HG02763 (cell line): ENCODE measurements around the gene COL13A1.

Source experiments
- ATAC-seq: cut with Tn5 transposase; IDR thresholded peaks from one replicate; pipeline ENCODE4 v1.9.1; 2021; ENCODE audit warnings: mild to moderate bottlenecking, moderate library complexity; ENCODE audit not compliant: unreplicated experiment

The COL13A1 gene

DNA sequence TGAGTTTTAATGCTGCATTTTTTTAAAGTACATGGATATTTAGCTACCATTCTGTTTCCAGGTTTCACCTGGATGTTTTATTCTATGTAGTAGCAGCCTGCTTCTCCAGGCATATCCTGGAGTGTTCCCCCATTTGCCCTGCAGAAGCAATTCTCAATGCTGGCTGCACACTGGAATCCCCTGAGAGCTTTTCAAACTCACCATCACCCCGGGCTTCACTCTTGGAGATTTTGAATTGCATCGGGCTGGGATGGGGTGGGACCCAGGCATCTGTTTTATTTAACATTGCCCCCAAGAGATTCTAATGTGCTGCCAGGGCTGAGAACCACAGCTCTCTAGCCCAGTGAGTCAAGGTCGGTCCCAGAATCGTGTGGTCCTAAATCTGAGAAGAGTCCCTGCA is 137.8 kb downstream of the COL13A1 start:
- ATAC-seq: no peak

DNA sequence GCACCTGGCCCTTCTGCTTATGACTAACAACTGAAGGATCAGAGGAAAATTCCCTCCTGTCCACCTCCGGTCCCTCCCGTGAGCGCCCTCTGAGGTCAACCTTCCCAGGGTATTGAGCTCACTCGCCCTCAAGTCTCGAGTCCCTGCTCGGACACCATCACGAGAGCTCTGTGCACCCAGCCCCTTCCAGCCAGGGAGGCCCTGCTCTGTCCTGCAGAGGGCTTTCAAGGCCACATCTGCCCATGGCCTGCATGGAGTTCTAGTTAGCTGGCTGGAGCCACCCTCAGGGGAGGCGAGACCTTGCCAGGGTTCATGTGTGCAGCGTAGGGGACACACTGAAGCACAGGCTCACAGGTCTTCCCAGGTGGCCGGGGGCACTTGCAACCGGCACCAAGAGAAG is 140.0 kb downstream of the COL13A1 start:
- ATAC-seq: no peak

DNA sequence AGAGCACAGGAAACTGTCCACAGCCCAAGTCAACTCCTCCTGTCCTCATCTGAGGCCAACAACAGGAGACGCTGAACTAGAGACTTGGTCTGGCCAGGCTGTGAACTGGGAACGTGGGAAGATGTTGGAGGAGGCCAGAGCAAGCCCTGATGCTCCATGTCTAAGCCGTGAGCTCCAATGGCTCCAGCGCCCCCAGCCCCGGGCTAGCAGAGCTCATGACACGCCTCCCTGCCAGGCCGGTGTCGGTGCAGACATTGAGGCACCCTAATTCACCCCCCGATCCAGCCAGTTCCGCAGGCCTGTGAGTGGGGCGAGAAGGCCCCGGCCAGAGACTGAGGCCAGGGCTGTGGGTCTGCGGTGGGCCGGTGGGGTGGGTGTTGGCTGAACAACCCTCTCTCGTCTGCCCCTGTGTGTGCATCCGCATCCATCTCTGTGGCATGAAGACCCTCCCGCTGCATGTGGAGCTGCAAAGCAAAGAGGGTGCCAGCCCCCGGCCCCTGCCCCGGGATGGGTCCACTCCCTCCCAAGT is 141.7 kb downstream of the COL13A1 start:
- no peak for ATAC-seq

DNA sequence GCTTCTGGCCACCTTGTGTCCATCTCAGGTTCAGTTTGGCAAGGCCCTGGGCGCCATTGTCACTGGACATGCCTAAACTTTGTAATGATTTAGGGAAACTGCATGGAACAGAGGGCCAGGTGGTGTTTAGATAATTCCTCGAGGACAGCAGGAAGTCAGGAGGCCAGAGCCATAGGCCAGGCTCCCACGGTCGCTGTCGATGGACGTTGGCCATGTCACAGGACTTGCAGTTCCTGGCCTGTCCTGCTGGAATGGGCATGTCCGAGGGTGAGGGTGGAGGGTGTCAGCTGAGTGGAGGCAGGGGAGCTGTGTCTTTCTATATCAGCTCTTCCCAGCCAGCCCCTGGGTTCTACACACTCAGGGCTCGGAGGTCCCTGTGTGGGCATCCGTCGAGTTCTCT is 143.1 kb downstream of the COL13A1 start:
- no peak for ATAC-seq

DNA sequence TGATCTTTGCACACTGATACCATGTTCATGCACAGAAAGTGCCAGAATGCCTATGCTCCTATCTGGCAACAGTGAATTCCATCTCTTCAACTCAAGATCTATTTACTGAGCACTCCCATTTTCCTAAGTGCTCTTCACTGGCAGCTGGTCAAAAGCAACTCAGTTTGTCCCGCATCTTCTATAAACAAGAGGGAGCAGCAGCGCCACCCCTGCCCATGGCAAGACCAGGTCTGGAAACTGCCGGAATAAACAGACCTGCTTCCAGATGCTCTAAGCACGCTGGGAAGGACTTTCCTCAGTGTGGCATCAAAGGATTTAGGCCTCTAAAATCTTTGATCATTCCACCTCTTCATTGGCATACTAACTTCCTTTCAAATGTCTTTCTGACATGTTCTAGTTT is 146.6 kb downstream of the COL13A1 start:
- no peak for ATAC-seq

DNA sequence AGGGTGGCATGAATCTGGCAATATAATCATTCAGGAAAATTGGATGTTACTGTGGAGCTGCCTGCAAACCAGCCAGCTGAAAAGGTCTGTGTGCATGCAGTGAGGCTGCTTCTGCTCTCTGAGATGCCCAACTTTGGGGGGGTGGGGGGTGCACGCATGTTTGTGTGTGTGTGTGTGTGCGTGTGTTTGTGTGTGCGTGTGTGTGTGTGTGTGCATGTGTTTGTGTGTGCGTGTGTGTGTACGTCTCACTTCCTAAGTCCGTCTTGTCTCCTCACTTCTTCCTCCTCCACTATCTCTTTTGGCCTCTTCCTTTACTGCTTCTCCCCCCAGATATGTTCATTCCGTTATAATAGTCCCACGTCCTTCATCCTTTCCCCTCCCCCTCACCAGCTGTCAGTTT is 148.1 kb downstream of the COL13A1 start:
- ATAC-seq: no peak

DNA sequence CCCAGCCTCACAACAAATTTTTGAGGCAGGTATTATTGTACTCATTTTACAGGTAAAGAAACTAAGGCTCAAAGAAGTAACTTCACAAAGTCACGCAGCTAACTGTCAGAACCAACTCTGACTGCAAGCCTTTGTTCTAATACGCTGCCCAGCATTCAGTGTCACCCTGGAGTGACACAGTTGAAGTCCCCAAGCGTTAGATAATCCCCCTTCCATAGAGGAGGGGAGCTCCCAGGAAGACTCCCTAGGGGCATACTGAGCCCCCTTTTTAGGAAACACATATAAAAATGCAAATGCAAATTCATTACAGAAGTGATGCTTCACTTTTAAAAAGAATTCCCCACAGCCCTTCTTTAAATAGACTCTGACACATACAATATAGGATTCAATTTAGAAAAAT is 150.0 kb downstream of the COL13A1 start:
- no peak for ATAC-seq

DNA sequence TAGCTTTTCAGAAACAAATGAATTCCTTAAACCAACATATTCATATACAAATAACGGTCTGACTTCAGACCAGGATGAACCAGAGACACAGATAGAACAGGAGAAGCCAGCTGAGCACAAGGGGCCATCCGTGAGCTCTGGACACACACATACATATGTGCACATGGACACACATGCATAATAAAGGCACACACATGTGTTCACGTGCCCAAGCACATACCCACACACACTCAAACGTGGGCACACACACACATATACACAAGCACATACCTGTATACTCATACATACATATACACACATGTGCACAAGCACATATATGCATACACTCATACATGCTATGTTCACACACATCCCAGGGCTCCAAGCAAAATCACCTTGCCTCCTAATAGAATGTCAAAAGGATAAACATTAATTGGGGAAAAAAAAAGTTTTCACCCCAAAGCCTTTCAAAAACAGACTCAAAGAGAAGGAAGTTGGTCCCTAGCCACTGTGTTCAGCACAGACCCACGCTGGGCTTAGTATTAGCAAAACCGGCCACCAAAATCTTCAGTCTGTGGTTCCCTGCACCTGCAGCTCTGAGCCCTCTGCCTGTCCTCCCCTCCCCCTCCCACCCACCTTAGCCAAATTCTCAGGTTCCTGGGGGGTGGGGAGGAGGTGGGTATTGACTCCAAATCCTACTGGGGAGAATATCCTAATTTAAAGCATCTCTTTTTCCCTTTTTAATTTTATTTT is 150.5 kb downstream of the COL13A1 start:
- no peak for ATAC-seq

DNA sequence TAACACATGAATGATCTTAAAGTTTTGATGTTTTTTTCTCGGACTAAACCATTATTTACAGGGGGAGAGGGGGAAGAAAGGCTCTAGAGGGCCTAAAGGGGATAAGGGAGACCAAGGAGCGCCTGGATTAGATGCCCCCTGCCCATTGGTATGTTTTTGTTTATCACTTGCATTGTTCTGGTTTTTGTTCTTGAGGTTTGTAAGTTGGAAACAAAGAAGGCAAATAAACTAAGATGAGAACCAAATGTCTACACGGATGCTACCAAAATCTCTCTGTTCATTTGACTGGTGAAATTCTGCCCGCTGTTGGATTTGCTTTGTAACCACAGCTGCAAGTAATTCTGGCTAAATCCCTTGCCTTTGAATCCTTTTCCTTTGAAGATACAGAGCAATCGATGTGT is 151.1 kb downstream of the COL13A1 start:
- ATAC-seq: no peak

DNA sequence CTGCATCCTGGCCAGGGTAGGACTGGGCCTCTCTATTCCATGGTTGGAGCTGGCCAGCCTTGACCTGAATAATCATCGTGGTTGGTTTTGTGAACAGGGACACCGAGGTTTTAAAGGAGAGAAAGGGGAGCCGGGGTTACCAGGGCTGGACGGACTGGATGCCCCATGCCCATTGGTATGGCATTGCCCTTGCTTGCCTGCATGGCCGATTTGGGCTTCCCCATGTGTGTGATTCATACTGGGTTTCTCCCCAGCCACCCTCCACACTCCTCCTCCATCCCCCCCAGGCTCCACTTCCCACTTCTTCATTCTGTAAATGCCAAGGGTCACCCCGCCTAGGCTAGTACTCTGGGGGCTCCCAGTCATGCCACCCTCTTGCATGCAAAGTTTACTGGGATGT is 152.1 kb downstream of the COL13A1 start:
- no peak for ATAC-seq

DNA sequence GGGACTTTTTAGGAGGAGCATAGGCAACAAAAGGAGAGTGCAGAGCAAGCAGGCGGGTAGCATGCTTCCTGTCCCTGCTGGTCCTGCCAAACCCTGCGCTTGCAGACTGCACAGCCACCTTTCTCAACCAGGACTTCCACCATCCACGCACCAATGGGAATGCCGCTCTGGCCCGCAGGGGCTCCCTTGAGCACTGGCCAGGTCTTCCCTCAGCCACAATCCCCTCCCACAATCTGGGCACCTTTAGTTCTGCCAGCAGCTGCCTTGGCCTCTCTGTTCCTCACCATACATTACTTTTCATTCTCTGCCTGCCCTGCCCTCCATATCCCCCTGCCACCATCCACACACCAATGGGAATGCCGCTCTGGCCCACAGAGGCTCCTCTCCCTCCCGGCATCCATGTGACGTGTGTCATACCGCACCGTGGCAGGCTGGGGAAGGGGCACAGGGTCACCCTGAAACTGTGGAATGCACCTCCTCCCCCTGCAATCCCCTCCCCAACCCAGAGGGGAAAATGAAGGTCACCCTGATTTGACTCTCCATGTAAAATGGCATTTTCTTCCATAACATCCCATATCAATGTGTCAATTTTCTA is 153.6 kb downstream of the COL13A1 start:
- no peak for ATAC-seq

DNA sequence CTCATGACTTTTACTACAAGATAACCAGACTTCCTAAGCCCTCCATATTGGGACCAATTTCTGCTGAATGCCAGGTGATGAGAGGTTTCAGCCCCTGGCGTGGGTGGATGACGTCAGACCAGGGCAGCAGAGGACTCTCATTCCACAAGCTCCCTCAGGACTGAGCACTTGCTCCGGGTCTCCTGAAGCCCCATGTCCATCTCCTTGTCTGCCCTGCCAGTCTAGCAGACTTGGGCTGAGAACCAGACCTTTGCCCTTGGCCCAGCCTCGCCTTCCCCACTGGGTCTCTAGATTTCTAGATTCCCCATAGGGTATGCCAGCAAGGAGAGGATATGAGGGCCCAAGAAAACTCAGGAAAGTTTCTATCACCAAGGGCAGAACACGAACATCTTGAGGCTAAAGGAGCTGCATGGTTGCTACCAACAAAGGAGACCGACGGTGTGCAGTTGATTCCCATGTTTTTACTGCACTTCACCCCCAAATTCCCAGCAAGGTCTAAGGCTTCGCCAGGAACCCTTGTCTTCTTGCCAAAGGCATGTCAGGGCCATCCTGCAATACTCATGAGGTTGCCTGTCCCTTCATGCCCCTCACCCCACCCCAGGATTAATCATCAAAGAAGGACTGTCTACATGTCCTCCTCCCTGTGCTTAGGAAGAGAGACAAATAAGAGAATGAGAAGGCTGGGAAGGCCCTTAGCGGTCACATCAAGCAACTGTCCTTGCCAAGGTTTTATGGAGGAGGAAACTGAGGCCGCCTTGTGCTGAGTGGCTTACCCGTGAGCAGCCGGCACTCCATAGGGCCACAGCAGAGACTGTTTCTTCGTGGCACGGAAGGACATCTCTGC is 154.4 kb downstream of the COL13A1 start:
- no peak for ATAC-seq

DNA sequence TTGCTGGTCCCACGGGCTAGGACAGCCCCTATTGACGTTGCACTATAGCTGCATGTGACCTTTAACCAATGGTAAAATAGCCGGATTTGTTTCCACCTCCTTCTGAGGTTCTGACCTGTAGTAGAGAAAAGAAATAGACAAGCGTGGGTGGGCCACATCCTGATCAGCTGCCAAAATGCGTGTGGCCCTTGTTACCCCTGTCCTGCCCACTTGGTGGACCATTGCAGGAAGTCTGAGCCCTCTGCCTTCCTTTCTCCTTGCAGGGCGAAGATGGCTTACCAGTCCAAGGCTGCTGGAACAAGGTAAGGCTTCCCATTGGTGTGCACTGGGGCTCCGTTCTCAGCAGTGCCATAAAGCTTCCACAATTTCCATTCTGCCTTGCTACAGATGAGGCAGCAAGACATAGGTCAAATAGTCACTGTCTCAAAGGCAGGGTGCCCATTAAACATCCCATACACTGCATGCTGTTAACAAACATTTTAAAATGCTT is 155.1 kb downstream of the COL13A1 start:
- no peak for ATAC-seq

DNA sequence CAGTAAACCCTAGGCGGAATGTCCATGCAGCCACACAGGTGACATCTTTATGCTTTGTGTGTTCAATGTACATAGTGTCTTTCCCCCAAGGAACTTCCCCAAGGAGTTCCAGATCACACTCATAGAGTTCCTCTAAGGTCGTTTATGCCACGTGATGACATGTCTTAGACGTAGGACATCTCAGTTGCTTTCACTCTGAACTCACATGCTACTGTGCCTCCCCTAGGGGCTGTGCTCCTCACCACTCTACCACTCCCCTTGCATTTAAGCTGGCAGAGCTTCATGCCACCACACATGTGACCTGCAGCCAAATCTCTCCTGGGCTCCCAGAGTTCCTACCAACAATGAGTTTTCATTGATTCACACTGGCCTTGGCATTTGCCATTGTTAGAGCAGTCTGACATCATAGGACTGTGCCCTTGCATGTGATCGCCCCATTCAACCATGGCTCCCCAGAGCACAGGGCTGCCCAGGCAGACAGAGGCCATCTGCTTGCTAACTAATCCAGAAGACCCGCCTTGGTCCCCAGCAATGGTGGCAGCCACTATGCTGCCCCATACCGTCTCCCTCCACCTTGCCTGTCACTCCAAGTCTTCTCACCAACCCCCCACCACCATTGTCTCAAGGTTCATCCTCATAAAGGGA is 155.7 kb downstream of the COL13A1 start:
- no peak for ATAC-seq

DNA sequence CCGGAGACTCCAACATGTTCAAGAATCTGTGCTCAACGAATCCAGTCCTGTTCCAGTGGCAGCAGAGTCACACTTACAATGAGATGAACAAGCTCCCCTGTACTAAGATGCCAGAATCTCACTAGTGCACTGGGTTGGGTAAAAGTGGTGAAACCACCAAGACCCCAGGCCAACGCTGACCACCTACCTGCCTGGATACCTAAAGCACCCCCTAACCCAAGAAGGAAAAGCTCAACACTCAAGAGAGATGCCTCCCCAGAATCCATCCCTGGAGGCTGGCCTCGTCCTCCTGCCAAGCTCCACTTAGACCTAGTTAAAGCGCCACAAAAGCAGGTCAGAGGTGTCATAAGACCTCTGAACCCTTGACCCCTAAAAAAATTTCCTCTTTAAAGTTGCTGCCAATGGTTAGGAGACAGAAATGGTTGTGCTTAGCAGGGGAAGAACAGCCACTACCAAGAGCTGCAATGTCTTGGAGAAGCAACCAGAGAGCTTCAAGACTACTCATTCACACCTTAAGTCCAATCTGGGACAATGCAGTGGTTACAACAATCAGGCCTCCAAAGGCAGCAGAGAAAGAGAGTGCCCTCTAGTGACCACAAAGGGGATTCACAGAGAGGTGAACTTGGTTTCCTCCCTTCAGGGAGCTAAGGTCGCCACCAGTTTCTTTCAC is 156.3 kb downstream of the COL13A1 start:
- no peak for ATAC-seq

DNA sequence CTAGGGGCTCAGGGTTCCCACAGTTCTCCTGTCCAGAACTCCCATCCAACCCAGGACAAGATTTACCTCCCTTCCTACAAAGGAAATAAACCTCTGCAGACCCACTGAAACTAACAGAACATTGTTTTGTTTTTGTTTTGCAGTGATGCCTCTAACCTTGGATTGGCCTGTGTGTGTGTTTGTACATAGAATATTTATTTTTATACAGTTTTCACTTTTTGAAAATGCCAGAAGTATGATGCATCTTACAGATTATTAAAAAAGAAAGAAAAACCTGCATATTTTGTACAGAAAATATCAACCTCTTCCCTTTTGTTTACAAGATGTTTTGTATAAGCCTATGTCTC is 156.8 kb downstream of the COL13A1 start:
- ATAC-seq: no peak

DNA sequence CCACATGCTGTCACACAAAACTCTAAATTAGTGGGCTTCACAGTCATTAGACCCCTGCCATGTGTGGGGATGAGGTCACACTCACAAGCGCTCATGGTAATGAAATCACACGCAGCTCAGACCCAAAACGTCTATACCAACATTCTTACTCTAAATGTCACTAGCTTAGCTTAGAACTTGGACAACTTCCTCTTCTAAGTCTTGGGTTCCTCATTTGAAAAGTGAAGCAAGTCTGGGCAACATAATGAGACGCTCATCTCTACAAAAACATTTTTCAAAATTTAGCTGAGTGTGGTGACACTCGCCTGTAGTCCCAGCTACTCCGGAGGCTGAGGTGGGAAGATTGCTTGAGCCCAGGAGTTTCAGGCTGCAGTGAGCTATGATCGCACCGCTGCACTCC is 158.2 kb downstream of the COL13A1 start:
- no peak for ATAC-seq

DNA sequence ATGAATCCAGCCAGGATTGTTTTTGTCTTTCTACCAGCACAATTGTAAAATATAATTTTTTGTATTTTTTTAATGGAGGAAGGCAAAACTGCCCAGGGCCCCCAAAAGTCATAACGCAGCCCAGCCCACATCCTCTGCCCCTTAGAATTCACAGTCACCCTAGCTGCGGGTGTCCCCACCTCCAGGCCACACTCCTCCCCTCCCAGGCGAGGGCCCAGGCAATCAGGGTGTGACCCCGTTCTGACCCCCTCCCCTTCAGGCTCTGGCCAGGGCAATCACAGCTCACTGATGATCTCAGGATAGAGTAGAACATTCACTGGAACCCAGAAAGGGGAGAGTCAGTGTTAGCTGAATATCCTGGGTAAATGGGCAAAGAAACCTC is 158.9 kb downstream of the COL13A1 start:
- ATAC-seq: no peak

DNA sequence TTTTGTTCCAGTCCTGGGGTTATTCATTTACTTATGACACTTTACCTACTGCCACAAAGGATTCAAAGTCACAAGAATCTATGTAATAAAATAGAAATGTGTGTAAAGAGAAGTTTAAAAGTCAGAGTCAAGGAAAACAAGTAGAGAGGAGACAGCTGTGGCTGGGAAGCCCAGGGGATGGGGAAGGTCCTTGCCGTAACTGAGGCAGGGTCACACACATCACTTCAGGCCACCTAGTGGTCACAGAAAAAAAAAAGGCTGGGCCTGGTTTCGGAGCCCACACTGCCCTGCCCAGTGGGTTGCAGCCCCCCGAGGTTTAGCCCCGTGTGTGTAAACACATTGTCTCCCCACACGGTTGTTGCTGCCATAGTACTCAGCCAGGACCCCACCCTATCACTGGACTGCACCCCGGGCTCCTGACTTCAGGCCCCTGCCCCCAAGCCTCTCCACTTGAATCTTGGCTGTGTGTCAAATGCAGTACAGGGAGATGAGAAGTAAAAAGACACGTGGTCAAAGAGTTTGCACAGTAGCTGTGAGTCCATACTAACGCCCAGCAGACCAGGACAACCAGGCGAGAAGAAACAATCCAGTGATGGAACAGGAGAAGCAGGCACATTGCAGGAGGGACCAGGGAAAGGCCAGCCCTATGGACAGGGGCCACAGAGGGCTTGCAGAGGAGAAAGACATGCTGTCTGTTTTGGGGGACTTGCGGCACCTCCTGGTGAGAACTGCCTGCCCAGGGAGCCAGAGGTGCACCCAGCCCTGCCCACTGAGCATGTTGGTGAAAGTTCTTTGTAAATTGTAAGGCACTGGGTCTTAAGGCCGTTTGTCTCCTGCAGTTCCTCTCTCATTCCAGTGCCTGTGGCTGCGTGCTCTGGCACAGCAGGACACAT is 159.5 kb downstream of the COL13A1 start:
- ATAC-seq: no peak
